SK-N-SH (cell line): ENCODE measurements around the gene CELSR1. TPM values are rescaled to one million over a fixed set of nuclear protein-coding genes. Genes with fewer than 3 reads are reported as not detected.

Source experiments
- CTCF ChIA-PET: fragments of 300-600, 350-600 bp; formaldehyde crosslinking; extraction: SDS; loops from one replicate; lab custom pipeline; 2021; lab: Yijun Ruan, JAX
- POLR2A ChIA-PET: fragments of 350-600 bp; sonication (Branson Sonifier 250); formaldehyde crosslinking; extraction: SDS; loops from one replicate; lab custom pipeline; 2020; ENCODE audit warnings: antibody characterized with exemption, inconsistent platforms; lab: Yijun Ruan, JAX
- DNase-seq: peaks from one replicate; pipeline ENCODE4 v3.0.0; 2012
- H2AFZ ChIP-seq: fragments of 200-600 bp; sonication (generic); 2 replicates; pipeline ENCODE4 v1.8.1; 2016; ENCODE audit warnings: antibody characterized with exemption, mild to moderate bottlenecking, low read depth
- H3F3A ChIP-seq: fragments of 200-600 bp; sonication (generic); replicated peaks from 2 replicates; pipeline ENCODE3; 2016; ENCODE audit warnings: antibody characterized with exemption, mild to moderate bottlenecking; ENCODE audit not compliant: insufficient read depth
- H3K27ac ChIP-seq, 2 experiments: fragments of 200-500 bp in 1 of 2; fragments of 200-600 bp in 1 of 2; sonication (Bioruptor generic) in 1 of 2; sonication (generic), shearing (Covaris generic) in 1 of 2; 2 replicates each; pipeline versions ENCODE4 v1.5.1 to v1.6.1; 2014 to 2016; ENCODE audit warnings: low read depth in 2 of 2, inconsistent platforms in 1 of 2, low read length in 1 of 2, mild to moderate bottlenecking in 1 of 2, mixed read lengths in 1 of 2
- H3K27me3 ChIP-seq: fragments of 200-600 bp; sonication (generic), shearing (Covaris generic); 2 replicates; pipeline ENCODE4 v1.6.1; 2016; ENCODE audit warnings: mixed run types; ENCODE audit not compliant: insufficient read depth
- H3K36me3 ChIP-seq, 2 experiments: fragments of 200-500 bp in 1 of 2; fragments of 200-600 bp in 1 of 2; sonication (Bioruptor generic) in 1 of 2; sonication (generic) in 1 of 2; replicated peaks in 1 of 2; 2 replicates each; pipeline versions ENCODE3 to v1.5.1; 2014 to 2016; ENCODE audit warnings: low read length in 1 of 2, mild to moderate bottlenecking in 1 of 2; ENCODE audit not compliant: insufficient read depth in 2 of 2, control insufficient read depth in 1 of 2
- H3K4me1 ChIP-seq, 2 experiments: fragments of 200-500 bp in 1 of 2; fragments of 200-600 bp in 1 of 2; sonication (Bioruptor generic) in 1 of 2; sonication (generic), shearing (Covaris generic) in 1 of 2; 2 replicates each; pipeline versions ENCODE4 v1.5.1 to v1.6.1; 2014 to 2016; ENCODE audit warnings: low read depth in 1 of 2, low read length in 1 of 2, mixed run types in 1 of 2; ENCODE audit not compliant: insufficient read depth in 2 of 2, control insufficient read depth in 1 of 2
- H3K4me2 ChIP-seq: fragments of 200-600 bp; sonication (generic), shearing (Covaris generic); 2 replicates; pipeline ENCODE4 v1.6.1; 2017; ENCODE audit warnings: mixed run types
- H3K4me3 ChIP-seq, 2 experiments: fragments of 200-500 bp in 1 of 2; fragments of 200-600 bp in 1 of 2; sonication (Bioruptor generic) in 1 of 2; sonication (generic), shearing (Covaris generic) in 1 of 2; 2 replicates each; pipeline versions ENCODE4 v1.5.1 to v1.8.1; 2014 to 2016; ENCODE audit warnings: low read depth in 2 of 2, inconsistent platforms in 1 of 2, low read length in 1 of 2, mild to moderate bottlenecking in 1 of 2, mixed read lengths in 1 of 2, moderate library complexity in 1 of 2
- H3K79me2 ChIP-seq: fragments of 200-600 bp; sonication (generic); 2 replicates; pipeline ENCODE4 v1.8.1; 2017; ENCODE audit warnings: mild to moderate bottlenecking; ENCODE audit not compliant: insufficient read depth
- H3K9ac ChIP-seq: fragments of 200-600 bp; sonication (generic); 2 replicates; pipeline ENCODE4 v1.6.1; 2017; ENCODE audit warnings: mixed run types
- H3K9me2 ChIP-seq: fragments of 200-600 bp; sonication (generic); 2 replicates; pipeline ENCODE4 v1.6.1; 2017; ENCODE audit warnings: mixed run types
- H3K9me3 ChIP-seq: fragments of 200-600 bp; sonication (generic); 2 replicates; pipeline ENCODE4 v1.6.1; 2017; ENCODE audit warnings: mixed run types, mild to moderate bottlenecking, moderate library complexity
- H4K20me1 ChIP-seq: fragments of 200-600 bp; sonication (generic); 2 replicates; pipeline ENCODE4 v1.6.1; 2017; ENCODE audit warnings: mild to moderate bottlenecking, mixed run types; ENCODE audit not compliant: insufficient read depth
- CTCF ChIP-seq: fragments of 200-600 bp; sonication (generic); IDR thresholded peaks from 2 replicates; pipeline ENCODE4 v1.6.1; 2017; ENCODE audit warnings: antibody characterized with exemption, mild to moderate bottlenecking, moderate library complexity
- ELF1 ChIP-seq: IDR thresholded peaks from 2 replicates; pipeline ENCODE4 v1.4.0; 2012
- FOXJ3 ChIP-seq: sonication (generic); formaldehyde crosslinking; IDR thresholded peaks from 2 replicates; pipeline ENCODE4 v1.5.1; 2020; ENCODE audit warnings: mild to moderate bottlenecking, missing genetic modification reagents
- GATA2 ChIP-seq: sonication (generic); formaldehyde crosslinking; IDR thresholded peaks from 2 replicates; pipeline ENCODE4 v1.5.0; 2020; ENCODE audit warnings: mild to moderate bottlenecking, missing genetic modification reagents
- JUND ChIP-seq: IDR thresholded peaks from 2 replicates; pipeline ENCODE4 v1.4.0; 2012
- MXI1 ChIP-seq: IDR thresholded peaks from 2 replicates; pipeline ENCODE4 v1.6.1; 2012; ENCODE audit warnings: mild to moderate bottlenecking, low read depth, low read length, improper control_type of control experiment
- NFIC ChIP-seq: IDR thresholded peaks from 2 replicates; pipeline ENCODE4 v1.4.0; 2012; ENCODE audit warnings: borderline replicate concordance
- PBX3 ChIP-seq: IDR thresholded peaks from 2 replicates; pipeline ENCODE4; 2012
- POLR2AphosphoS5 ChIP-seq: IDR thresholded peaks from 2 replicates; pipeline ENCODE4 v1.6.1; 2012; ENCODE audit warnings: low read depth, low read length
- RAD21 ChIP-seq: IDR thresholded peaks from 2 replicates; pipeline ENCODE4 v1.6.1; 2012; ENCODE audit warnings: mild to moderate bottlenecking, low read length
- RCOR1 ChIP-seq: fragments of 150-350 bp; IDR thresholded peaks from 2 replicates; pipeline ENCODE4 v1.6.1; 2017; ENCODE audit warnings: antibody characterized with exemption, low read length
- RXRA ChIP-seq: IDR thresholded peaks from 2 replicates; pipeline ENCODE4 v1.4.0; 2012; ENCODE audit warnings: low read depth, mild to moderate bottlenecking, borderline replicate concordance
- SIN3A ChIP-seq: IDR thresholded peaks from 2 replicates; pipeline ENCODE4 v1.6.1; 2012; ENCODE audit warnings: low read depth, mild to moderate bottlenecking, low read length, moderate library complexity, borderline replicate concordance
- TCF12 ChIP-seq: IDR thresholded peaks from 2 replicates; pipeline ENCODE4 v1.4.0; 2012
- TEAD4 ChIP-seq: IDR thresholded peaks from 2 replicates; pipeline ENCODE4 v1.4.0; 2012; ENCODE audit warnings: mild to moderate bottlenecking, borderline replicate concordance; ENCODE audit not compliant: insufficient read depth
- USF1 ChIP-seq: IDR thresholded peaks from 2 replicates; pipeline ENCODE4 v1.4.0; 2012; ENCODE audit warnings: low read depth, borderline replicate concordance
- USF2 ChIP-seq: fragments of 150-350 bp; IDR thresholded peaks from 2 replicates; pipeline ENCODE4 v1.6.1; 2017; ENCODE audit warnings: antibody characterized with exemption, low read length, low read depth, borderline replicate concordance
- YY1 ChIP-seq: IDR thresholded peaks from 2 replicates; pipeline ENCODE4 v1.4.0; 2012; ENCODE audit warnings: low read depth, mild to moderate bottlenecking
- WGBS: methylation state at CpG from one replicate; pipeline ENCODE4 v1.1.6; 2017; ENCODE audit warnings: low lambda C conversion rate; 5-methylcytosine and 5-hydroxymethylcytosine counted together
- polyA plus RNA-seq, 3 experiments: library from polyadenylated mRNA; depleted of rRNA; stranded (reverse); fragments of >200 nt; gene quantifications; 2 replicates each; pipeline ENCODE4 v1.2.3, GENCODE V29; 2012

Gene CELSR1
- polyA plus RNA-seq, 1 of the 3 experiments (the other 2 are of a cell fraction): 5.0 TPM

- TF ChIP-seq TCF12 (no peak), USF1 (no peak), CTCF (no peak), ELF1 (no peak), USF2 (no peak), SIN3A (no peak), GATA2 (CRISPR knock-in tag) (no peak), JUND (no peak), YY1 (no peak), RAD21 (no peak), NFIC (no peak), FOXJ3 (no peak), TEAD4 (no peak), POLR2AphosphoS5 (no peak)
- WGBS: 80% methylated on average over 25 of the region's 25 CpGs
- ChIA-PET CTCF (no interaction called here), POLR2A (no interaction called here)
- peaks cover 0 to 13% of the 10 kb centered on the region in 2 experiments; a peak in 3 of 4 replicates for H3K4me1 ChIP-seq
- H3F3A ChIP-seq: no peaks in the 10 kb centered on the region
- H3K9ac ChIP-seq: no peak overlapping the region
- DNase-seq: no peak
- no peaks in the 10 kb centered on the region for H3K9me3 ChIP-seq
- no peaks in the 10 kb centered on the region for H3K79me2 ChIP-seq
- no peaks in the 10 kb centered on the region for H3K27me3 ChIP-seq
- H3K4me2 ChIP-seq: no peak overlapping the region
- H3K4me3 ChIP-seq: no peak overlapping the region
- H3K27ac ChIP-seq: no peak overlapping the region
- H3K36me3 ChIP-seq: no peaks in the 10 kb centered on the region
- no peaks in the 10 kb centered on the region for H4K20me1 ChIP-seq
- H2AFZ ChIP-seq: no peak overlapping the region
- no peaks in the 10 kb centered on the region for H3K9me2 ChIP-seq
Observed at GRCh38 chr22:46518542-46519325, 18.7 kb downstream of the CELSR1 start.

GRCh38 chr22:46518038-46518437, 19.4 kb downstream of the CELSR1 start:
- no peaks in the 10 kb centered on the region for H3F3A ChIP-seq
- no peak overlapping the region for H3K9ac ChIP-seq
- no peaks in the 10 kb centered on the region for H3K27me3 ChIP-seq
- H3K79me2 ChIP-seq: no peaks in the 10 kb centered on the region
- H3K9me2 ChIP-seq: no peaks in the 10 kb centered on the region
- H4K20me1 ChIP-seq: no peaks in the 10 kb centered on the region
- DNase-seq: no peak
- WGBS: 90% methylated on average over 15 of the region's 18 CpGs
- H3K27ac ChIP-seq: no peak overlapping the region
- no peak overlapping the region for H3K4me2 ChIP-seq
- ChIA-PET CTCF (no interaction called here), POLR2A (no interaction called here)
- H3K36me3 ChIP-seq: no peaks in the 10 kb centered on the region
- no peaks in the 10 kb centered on the region for H3K9me3 ChIP-seq
- H3K4me3 ChIP-seq: no peak overlapping the region
- no peak overlapping the region for H2AFZ ChIP-seq
- TF ChIP-seq RCOR1: no peak
- TF ChIP-seq JUND: no peak
- no peak for TF ChIP-seq GATA2 (CRISPR knock-in tag)
- TF ChIP-seq PBX3: no peak
- no peak for TF ChIP-seq MXI1
- TF ChIP-seq SIN3A: no peak
- TF ChIP-seq RXRA: no peak
- H3K4me1 ChIP-seq: peaks cover 0 to 13% of the 10 kb centered on the region in 2 experiments; a peak in 3 of 4 replicates
